Choroid plexus epithelial cell (primary cell): ENCODE data around the gene EIF3F.

ENCODE experiments used
- DNase-seq: peaks from one replicate; pipeline ENCODE4 v3.0.0-alpha.2; 2010; ENCODE audit warnings: low read depth
- H3K4me3 ChIP-seq: 2 replicates; pipeline ENCODE4 v1.5.1; 2011; ENCODE audit warnings: low read depth, mild to moderate bottlenecking, control low read depth, low read length, moderate library complexity
- TF ChIP-seq, protein P1 (sequence below): conservative IDR thresholded peaks from 2 replicates; pipeline ENCODE4 v1.5.1; 2011; ENCODE audit warnings: low read depth, mild to moderate bottlenecking, control low read depth, inconsistent platforms, low read length, moderate library complexity

EIF3F gene

DNA sequence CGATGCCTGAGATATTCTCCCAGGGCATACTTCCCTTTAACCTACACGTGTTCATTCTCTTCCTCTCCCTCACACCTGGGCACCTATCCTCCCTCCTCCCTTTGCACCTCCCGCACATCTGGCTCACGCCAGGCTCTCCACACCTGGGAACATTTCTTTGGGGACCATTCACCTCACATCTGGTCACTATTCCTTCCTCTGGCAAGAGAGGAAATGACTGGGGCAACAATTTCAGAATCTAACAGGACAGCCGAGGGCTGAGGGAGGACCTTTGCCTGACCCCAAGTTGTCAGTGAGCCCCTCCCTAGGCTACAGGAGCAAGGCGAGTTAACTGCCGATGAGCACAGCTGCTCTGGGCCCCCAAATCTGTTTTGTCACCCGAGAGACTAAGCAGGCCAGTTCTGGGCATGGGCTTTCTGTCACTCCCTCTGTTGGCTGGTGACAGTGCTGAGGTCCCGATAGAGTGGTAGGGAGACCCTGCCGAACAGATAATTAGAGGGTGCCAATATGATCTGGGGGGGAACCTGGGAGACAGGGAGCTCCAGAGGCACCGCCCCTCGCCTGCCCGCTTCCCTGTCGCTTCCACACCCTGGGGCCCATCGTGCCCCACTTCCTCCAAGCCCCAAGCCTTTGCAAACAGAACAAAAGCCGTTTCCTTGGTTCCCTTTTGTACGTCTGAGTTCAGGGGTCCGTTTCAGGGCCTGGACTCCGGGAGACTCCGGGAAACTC, 45.6 kb downstream of the EIF3F start:
- TF ChIP-seq, protein P1, sequence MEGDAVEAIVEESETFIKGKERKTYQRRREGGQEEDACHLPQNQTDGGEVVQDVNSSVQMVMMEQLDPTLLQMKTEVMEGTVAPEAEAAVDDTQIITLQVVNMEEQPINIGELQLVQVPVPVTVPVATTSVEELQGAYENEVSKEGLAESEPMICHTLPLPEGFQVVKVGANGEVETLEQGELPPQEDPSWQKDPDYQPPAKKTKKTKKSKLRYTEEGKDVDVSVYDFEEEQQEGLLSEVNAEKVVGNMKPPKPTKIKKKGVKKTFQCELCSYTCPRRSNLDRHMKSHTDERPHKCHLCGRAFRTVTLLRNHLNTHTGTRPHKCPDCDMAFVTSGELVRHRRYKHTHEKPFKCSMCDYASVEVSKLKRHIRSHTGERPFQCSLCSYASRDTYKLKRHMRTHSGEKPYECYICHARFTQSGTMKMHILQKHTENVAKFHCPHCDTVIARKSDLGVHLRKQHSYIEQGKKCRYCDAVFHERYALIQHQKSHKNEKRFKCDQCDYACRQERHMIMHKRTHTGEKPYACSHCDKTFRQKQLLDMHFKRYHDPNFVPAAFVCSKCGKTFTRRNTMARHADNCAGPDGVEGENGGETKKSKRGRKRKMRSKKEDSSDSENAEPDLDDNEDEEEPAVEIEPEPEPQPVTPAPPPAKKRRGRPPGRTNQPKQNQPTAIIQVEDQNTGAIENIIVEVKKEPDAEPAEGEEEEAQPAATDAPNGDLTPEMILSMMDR: no peak
- DNase-seq: no peak
- H3K4me3 ChIP-seq: no peak overlapping the region

DNA sequence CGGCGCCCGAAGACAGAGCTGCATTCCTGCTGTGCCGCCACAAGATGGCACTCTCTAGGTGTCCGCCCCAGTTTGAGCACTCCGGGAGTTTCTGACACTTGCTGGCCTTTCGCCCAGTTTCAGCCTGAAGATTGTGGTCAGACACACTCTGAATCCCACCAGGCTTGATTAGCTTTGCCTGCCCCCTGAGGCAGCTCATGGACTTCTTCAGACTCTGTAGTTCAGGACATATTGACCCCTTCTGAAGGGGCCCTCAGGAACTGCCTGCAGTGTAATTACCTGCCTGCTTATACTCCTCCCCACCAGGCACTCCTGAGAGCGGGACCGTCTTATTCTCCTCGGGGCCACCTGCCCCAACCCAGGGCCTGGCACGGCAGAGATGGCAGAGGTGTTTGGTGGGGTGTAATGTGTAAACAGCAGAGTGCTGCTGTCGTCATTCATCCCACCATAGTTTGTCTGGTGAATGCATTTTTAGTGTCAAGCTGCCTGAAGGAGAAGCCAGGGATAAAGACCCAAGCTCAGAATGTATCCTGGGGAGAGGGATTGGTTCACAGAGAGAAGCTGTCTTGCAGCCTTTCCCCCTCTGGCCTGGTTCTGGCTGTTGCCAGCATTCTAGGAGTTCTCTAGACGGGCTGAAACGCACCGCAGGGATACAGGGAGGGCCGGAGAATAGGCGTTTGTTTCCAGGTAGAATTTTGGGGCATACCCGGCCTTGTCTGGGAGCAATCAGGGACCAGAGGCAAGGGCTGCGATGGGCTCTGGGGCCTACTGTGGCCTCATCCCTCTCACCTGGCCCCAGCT, 46.4 kb downstream of the EIF3F start:
- peak; percentile 92 for DNase-seq
- TF ChIP-seq, protein P1: peak; percentile 93
- H3K4me3 ChIP-seq: no peak overlapping the region

DNA sequence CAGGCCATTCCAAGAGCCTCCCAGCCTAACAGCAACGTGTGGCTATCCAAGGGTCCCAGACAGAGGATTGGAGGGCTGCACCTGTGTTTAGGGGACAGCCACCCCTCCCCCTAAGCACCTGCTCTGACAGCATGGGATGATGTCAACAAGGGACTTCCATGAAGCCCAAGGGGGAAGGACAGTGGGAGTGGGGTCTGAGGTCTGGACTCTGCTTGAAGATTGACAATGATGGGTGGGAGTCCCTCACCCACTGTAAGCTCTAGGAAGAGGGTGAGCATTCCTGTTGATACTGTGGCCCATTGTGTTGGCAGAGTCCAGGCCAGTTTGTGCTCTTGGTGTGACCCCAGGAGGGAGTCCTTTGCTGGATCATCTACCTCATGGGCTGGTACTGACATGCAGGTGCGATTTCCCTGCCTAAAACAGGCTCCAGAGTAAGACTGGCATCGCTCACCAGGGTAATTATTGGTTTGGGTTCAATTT, 47.0 kb downstream of the EIF3F start:
- DNase-seq: no peak
- TF ChIP-seq, protein P1: no peak
- H3K4me3 ChIP-seq: no peak overlapping the region

DNA sequence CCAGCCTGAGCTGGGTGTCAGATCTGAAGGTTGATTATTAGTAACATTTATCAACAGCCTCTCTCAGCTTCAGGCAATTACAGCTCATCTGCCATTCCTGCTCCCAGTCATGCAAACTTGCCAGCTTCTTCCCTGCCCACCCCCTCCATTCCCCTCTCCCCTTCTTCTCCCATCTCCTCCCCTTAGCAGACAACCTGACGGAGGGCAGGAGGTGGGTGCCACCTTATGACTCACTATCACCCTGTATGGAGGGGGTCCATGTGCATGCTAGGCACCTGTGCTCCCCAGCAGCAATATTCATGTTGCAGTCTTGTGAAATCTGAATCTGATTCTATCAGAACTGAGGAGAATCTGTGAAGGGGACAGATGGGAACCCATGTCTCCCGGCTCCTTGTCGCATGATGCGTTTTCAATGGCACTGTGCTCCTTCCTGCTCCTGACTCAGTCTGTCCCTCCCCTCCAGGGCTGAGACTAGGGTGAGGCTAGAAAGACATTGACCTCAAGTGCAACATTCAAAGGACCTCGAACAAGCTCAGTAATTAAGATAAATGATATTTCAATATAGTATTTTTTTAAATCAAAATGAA, 47.6 kb downstream of the EIF3F start:
- DNase-seq: no peak
- TF ChIP-seq, protein P1: no peak
- H3K4me3 ChIP-seq: no peak overlapping the region

DNA sequence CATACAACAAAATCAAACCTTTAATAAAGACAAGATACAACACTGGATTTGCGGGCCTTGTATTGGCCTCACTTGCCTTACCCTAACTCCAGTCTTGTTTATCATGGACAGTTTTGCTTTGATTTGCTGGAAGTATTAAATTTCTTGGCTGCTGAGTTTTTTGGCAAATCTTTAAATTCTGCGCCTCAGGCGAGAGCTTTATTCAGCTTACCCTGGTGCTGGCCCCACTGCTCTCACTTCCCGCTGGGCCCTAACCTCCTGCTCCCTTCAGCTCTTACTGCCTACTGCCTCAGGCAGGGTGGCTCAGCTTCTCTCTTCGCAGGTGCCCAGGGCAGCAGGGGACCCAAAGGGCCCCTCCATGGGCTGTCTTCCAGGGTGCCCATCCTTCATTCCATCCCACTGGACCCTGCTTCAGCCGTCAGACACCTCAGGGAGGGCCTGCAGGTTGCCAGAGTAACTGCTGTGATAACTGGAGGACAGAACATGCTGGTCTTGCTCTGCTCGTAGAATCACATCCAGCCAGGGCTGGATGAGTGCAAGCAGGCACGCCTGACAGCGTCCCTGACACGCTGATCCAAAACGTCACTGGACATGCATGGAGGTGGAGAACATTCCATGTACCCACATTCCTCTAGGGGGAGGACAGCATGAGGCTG, 48.2 kb downstream of the EIF3F start:
- peak; percentile 20 for DNase-seq
- no peak overlapping the region for H3K4me3 ChIP-seq
- TF ChIP-seq, protein P1: no peak

DNA sequence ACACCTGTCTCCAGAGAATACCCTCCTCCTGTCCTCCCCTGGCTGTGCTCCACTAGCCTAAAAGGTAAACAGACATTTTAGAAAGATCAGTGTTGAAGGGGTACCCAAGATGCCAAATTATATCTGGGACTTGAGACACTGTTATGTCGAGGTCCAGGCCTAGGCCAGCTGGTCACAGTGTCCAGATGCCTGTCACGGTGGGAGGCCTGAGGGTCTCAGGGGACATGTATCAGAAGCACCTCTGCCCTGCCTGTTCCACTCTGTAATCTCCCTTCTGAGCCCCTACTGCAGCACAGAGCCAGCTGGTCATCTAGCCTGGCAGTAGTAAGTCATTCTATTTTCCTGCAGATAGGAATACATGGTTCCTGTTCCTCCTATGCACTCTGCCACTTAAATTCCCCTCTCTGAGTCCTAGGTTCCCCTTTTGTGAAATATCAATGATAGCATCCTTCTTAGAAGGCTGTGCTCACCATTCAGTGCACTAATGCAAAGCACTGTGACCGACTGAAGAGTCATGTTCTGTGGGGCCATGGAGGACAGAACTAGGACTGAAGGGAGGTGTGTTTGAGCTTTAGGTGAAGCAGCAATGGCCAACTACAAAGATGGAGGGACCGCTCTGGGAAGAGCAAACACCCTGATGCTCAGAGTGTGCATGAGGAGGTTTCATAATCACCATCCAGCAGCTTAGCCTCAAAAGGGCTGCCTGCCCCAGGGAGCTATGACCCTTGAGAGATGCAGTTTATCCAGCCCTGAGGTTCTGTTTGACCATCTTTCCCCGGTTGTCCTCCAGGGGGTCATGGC, 49.1 kb downstream of the EIF3F start:
- H3K4me3 ChIP-seq: no peak overlapping the region
- DNase-seq: no peak
- TF ChIP-seq, protein P1: no peak
